SU-DHL-6 (cell line): ENCODE results near the gene ADAD2.
"Not testable (repeated sequence)": the region's sequence is repeated elsewhere in the genome, so short reads cannot be mapped to it uniquely, and the experiment has no call there.

Source experiments
- CTCF ChIP-seq: fragments of 200-600 bp; sonication (generic); IDR thresholded peaks from one replicate; pipeline ENCODE4 v1.5.1; 2017; ENCODE audit warnings: antibody characterized with exemption, mild to moderate bottlenecking, low read length, moderate library complexity; ENCODE audit not compliant: insufficient read depth, poor library complexity, severe bottlenecking
- EZH2phosphoT487 ChIP-seq: fragments of 200-600 bp; sonication (generic), shearing (Covaris generic); conservative IDR thresholded peaks from 2 replicates; pipeline ENCODE4 v1.6.1; 2018; ENCODE audit warnings: mild to moderate bottlenecking, antibody characterized with exemption, low read length, moderate library complexity, mixed read lengths

GRCh38 chr16:84205123-84205522, 14.2 kb downstream of the ADAD2 start:
- TF ChIP-seq CTCF, EZH2phosphoT487: not testable (repeated sequence)
